Endothelial cell of umbilical vein (primary cell): ENCODE measurements around the gene KRT76. TPM values are rescaled to one million over a fixed set of nuclear protein-coding genes. Genes with fewer than 3 reads are reported as not detected.

ENCODE experiments used
- BruUV-seq: library from RNA; stranded (reverse); fragments of 400-500 nt; replicated peaks from 2 replicates; lab custom pipeline; 2021; lab: Mats Ljungman, UMichigan
- CTCF ChIA-PET: fragments of 300-600, 350-600 bp; sonication (Branson Sonifier 250); formaldehyde crosslinking; loops from one replicate; lab custom pipeline; 2021; ENCODE audit warnings: antibody characterized with exemption, inconsistent platforms; lab: Charles Lee
- POLR2A ChIA-PET: fragments of 300-600, 350-600 bp; sonication (Branson Sonifier 250); formaldehyde crosslinking; loops from one replicate; lab custom pipeline; 2021; ENCODE audit warnings: antibody characterized with exemption, inconsistent platforms; lab: Charles Lee
- DNase-seq: peaks from one replicate; pipeline ENCODE4 v3.0.0-alpha.2; 2011; ENCODE audit warnings: low read depth, low spot score
- FAIRE-seq: peaks from 2 replicates; lab custom pipeline; 2011; peaks lifted over from hg19 to GRCh38; lab: Jason Lieb, UNC
- H2AFZ ChIP-seq: 2 replicates; pipeline ENCODE4 v1.6.0; 2012; ENCODE audit warnings: low read depth, low read length, control low read depth, inconsistent platforms
- H3K27ac ChIP-seq: 2 replicates; pipeline ENCODE4 v1.5.1; 2011; ENCODE audit warnings: low read depth, mild to moderate bottlenecking, control low read depth, low read length, moderate library complexity; ENCODE audit not compliant: insufficient read depth
- H3K27me3 ChIP-seq, 2 experiments: 2 replicates each; pipeline versions ENCODE4 v1.6.0 to v1.6.1; 2011; ENCODE audit warnings: low read length in 2 of 2, mixed read lengths in 1 of 2; ENCODE audit not compliant: control insufficient read depth in 2 of 2, insufficient read depth in 2 of 2
- H3K36me3 ChIP-seq, 2 experiments: 2 replicates in 1 of 2; 3 replicates in 1 of 2; pipeline ENCODE4 v1.5.1; 2011; ENCODE audit warnings: low read length in 2 of 2, mild to moderate bottlenecking in 1 of 2, moderate library complexity in 1 of 2; ENCODE audit not compliant: control insufficient read depth in 2 of 2, insufficient read depth in 2 of 2; ENCODE audit errors: extremely low read depth in 1 of 2
- H3K4me1 ChIP-seq: 3 replicates; pipeline ENCODE4 v1.5.1; 2011; ENCODE audit warnings: mild to moderate bottlenecking, low read length; ENCODE audit not compliant: control insufficient read depth, insufficient read depth; ENCODE audit errors: extremely low read depth
- H3K4me2 ChIP-seq: 2 replicates; pipeline ENCODE4 v1.6.1; 2011; ENCODE audit warnings: low read length, control low read depth, mixed read lengths; ENCODE audit not compliant: insufficient read depth
- H3K4me3 ChIP-seq, 3 experiments: fragments of 200-600 bp in 1 of 3; sonication (generic), shearing (Covaris generic) in 1 of 3; replicated peaks in 1 of 3; 2 replicates each; pipeline ENCODE4 v1.5.1; 2011 to 2016; ENCODE audit warnings: control low read depth in 3 of 3, low read length in 3 of 3, mild to moderate bottlenecking in 2 of 3, inconsistent platforms in 1 of 3, low read depth in 1 of 3, moderate library complexity in 1 of 3; ENCODE audit not compliant: insufficient read depth in 1 of 3
- H3K79me2 ChIP-seq: 2 replicates; pipeline ENCODE4 v1.6.0; 2012; ENCODE audit warnings: low read length, inconsistent platforms; ENCODE audit not compliant: control insufficient read depth, insufficient read depth
- H3K9ac ChIP-seq: replicated peaks from 2 replicates; pipeline ENCODE3; 2011; ENCODE audit warnings: low read length, control low read depth; ENCODE audit not compliant: insufficient read depth; ENCODE audit errors: extremely low read depth
- H3K9me1 ChIP-seq: replicated peaks from 3 replicates; pipeline ENCODE4 v1.6.0; 2011; ENCODE audit warnings: mild to moderate bottlenecking, low read length; ENCODE audit not compliant: control insufficient read depth, insufficient read depth; ENCODE audit errors: extremely low read depth
- H3K9me3 ChIP-seq: replicated peaks from 2 replicates; pipeline ENCODE4 v1.5.1; 2012; ENCODE audit warnings: low read length, inconsistent platforms; ENCODE audit not compliant: control insufficient read depth, insufficient read depth
- H4K20me1 ChIP-seq: replicated peaks from 2 replicates; pipeline ENCODE3; 2011; ENCODE audit warnings: mild to moderate bottlenecking, low read length; ENCODE audit not compliant: control insufficient read depth, insufficient read depth; ENCODE audit errors: extremely low read depth
- CTCF ChIP-seq, 2 donors: IDR thresholded peaks; 1 replicate in 1 of 2; 2 replicates in 1 of 2; pipeline ENCODE4 v1.5.1; 2011; ENCODE audit warnings: low read length in 2 of 2, mild to moderate bottlenecking in 2 of 2, moderate library complexity in 2 of 2, control low read depth in 1 of 2, inconsistent platforms in 1 of 2, low read depth in 1 of 2; ENCODE audit not compliant: insufficient read depth in 1 of 2; ENCODE audit errors: extremely low read depth in 1 of 2
- EZH2 ChIP-seq: IDR thresholded peaks from 2 replicates; pipeline ENCODE4 v1.6.1; 2012; ENCODE audit warnings: borderline replicate concordance, low read depth, mild to moderate bottlenecking, moderate library complexity, low read length, inconsistent platforms; ENCODE audit not compliant: severe bottlenecking
- FOS ChIP-seq: IDR thresholded peaks from 2 replicates; pipeline ENCODE4 v1.6.1; 2011; ENCODE audit warnings: mild to moderate bottlenecking, low read length, moderate library complexity, borderline replicate concordance; ENCODE audit not compliant: insufficient read depth
- GATA2 ChIP-seq: IDR thresholded peaks from 2 replicates; pipeline ENCODE4 v1.7.0; 2011; ENCODE audit warnings: low read depth, mild to moderate bottlenecking, moderate library complexity, mixed read lengths, low read length; ENCODE audit not compliant: insufficient read length, insufficient read depth
- JUN ChIP-seq: IDR thresholded peaks from 2 replicates; pipeline ENCODE4 v1.6.1; 2011; ENCODE audit warnings: borderline replicate concordance, low read depth; ENCODE audit not compliant: insufficient read length, insufficient read depth
- MAX ChIP-seq: IDR thresholded peaks from 2 replicates; pipeline ENCODE4 v1.6.1; 2011; ENCODE audit not compliant: insufficient read depth, insufficient read length
- MYC ChIP-seq: IDR thresholded peaks from one replicate; pipeline ENCODE4 v1.6.1; 2011; ENCODE audit warnings: mild to moderate bottlenecking, low read depth, low read length
- POLR2A ChIP-seq: IDR thresholded peaks from 2 replicates; pipeline ENCODE4 v1.6.1; 2012; ENCODE audit warnings: low read depth, mild to moderate bottlenecking, control low read depth, low read length
- POLR2AphosphoS5 ChIP-seq: IDR thresholded peaks from 2 replicates; pipeline ENCODE4 v1.6.1; 2012; ENCODE audit warnings: low read depth, mild to moderate bottlenecking, control low read depth, low read length, moderate library complexity; ENCODE audit not compliant: insufficient read depth
- dilution Hi-C: fragments of 300-500 bp; cut with MboI; formaldehyde crosslinking; loops from one replicate; pipeline ENCODE4 v1.15.0; 2019; ENCODE audit warnings: low sequenced_read_pairs; ENCODE audit not compliant: extremely low pct_ligation_motif_present
- intact Hi-C: fragments of 100-400 bp; cut with micrococcal nuclease; formaldehyde crosslinking; loops from one replicate; pipeline ENCODE4 v1.10.0; 2022
- polyA plus RNA-seq, 4 experiments: library from polyadenylated mRNA; depleted of rRNA in 3 of 4; stranded (reverse) in 3 of 4; unstranded in 1 of 4; fragments of >200 nt; gene quantifications; 2 replicates each; pipeline versions ENCODE4 v1.2.1 to v1.2.3, GENCODE V29; 2011 to 2012; ENCODE audit warnings: missing spikeins in 1 of 4
- total RNA-seq: library from RNA; stranded (reverse); gene quantifications from 2 replicates; pipeline ENCODE4 v1.2.3, GENCODE V29; 2021

The KRT76 gene
- total and polyA plus RNA-seq, 2 donors (not counting 3 experiments of a cell fraction or from before 2014, with no cell fraction given), result not detected

GRCh38 chr12:52759695-52760094 lies 17.4 kb downstream of the KRT76 start:
- H4K20me1 ChIP-seq, result no peaks in the 10 kb centered on the region
- H3K36me3 ChIP-seq, result no peaks in the 10 kb centered on the region
- H3K4me3 ChIP-seq, result no peak overlapping the region
- no peaks in the 10 kb centered on the region for H3K9me3 ChIP-seq
- no peaks in the 10 kb centered on the region for H3K9me1 ChIP-seq
- TF ChIP-seq EZH2, result no peak
- TF ChIP-seq MYC, result no peak
- no peak for TF ChIP-seq MAX
- TF ChIP-seq CTCF (IDR thresholded peaks at IDR 0.05; ENCODE audit: extremely low read depth in 1 of 2, insufficient read depth in 1 of 2, low read depth in 1 of 2, low read length in 2 of 2), result no peak
- no peak for TF ChIP-seq GATA2
- no peak for TF ChIP-seq POLR2AphosphoS5
- no peak for TF ChIP-seq POLR2A
- TF ChIP-seq FOS, result no peak
- no peak for TF ChIP-seq JUN
- BruUV-seq, result no TSS peak
- ChIA-PET CTCF (no interaction called here), POLR2A (no interaction called here)
- DNase-seq (no peak), FAIRE-seq (no peak)
- intact Hi-C loops, result no loop called here
- H3K79me2 ChIP-seq, result no peaks in the 10 kb centered on the region
- no peak overlapping the region for H3K27ac ChIP-seq
- no peak overlapping the region for H2AFZ ChIP-seq
- no peaks in the 10 kb centered on the region for H3K4me1 ChIP-seq
- H3K4me2 ChIP-seq, result no peak overlapping the region
- peaks cover 0 to 4% of the 10 kb centered on the region in 2 experiments for H3K27me3 ChIP-seq
- dilution Hi-C loops, result no loop called here
- H3K9ac ChIP-seq, result no peak overlapping the region
